Spleen (tissue), 11 donors: ENCODE measurements around the gene NUAK2. TPM values are rescaled to one million over a fixed set of nuclear protein-coding genes. Genes with fewer than 3 reads are reported as not detected.
A peak's percentile ranks its signal among the peaks of the same experiment; 100 is the strongest.

Experiments used
- DNase-seq: peaks from one replicate; pipeline ENCODE4 v3.0.0-alpha.2; 2020
- H3K27ac ChIP-seq, 8 donors: fragments of 200-600 bp; sonication (generic) in 7 of 8; 1 replicate in 4 of 8; 2 replicates in 4 of 8; pipeline versions ENCODE4 v1.5.0 to v1.8.0; 2016 to 2021; ENCODE audit warnings: inconsistent platforms in 4 of 8, mild to moderate bottlenecking in 4 of 8, moderate library complexity in 1 of 8
- H3K27me3 ChIP-seq, 7 donors: fragments of 200-600 bp; sonication (generic) in 6 of 7; replicated peaks in 1 of 7; 1 replicate in 4 of 7; 2 replicates in 3 of 7; pipeline versions ENCODE4 v1.5.0 to v1.8.0; 2016 to 2021; ENCODE audit warnings: inconsistent platforms in 3 of 7, mild to moderate bottlenecking in 1 of 7
- H3K36me3 ChIP-seq, 6 donors: fragments of 200-600 bp; sonication (generic) in 5 of 6; 1 replicate in 4 of 6; 2 replicates in 2 of 6; pipeline versions ENCODE4 v1.5.0 to v1.8.0; 2016 to 2021; ENCODE audit warnings: inconsistent platforms in 2 of 6
- H3K4me1 ChIP-seq, 6 donors: fragments of 200-600 bp; sonication (generic) in 5 of 6; 1 replicate in 3 of 6; 2 replicates in 3 of 6; pipeline versions ENCODE4 v1.5.0 to v1.8.0; 2016 to 2021; ENCODE audit warnings: inconsistent platforms in 3 of 6
- H3K4me3 ChIP-seq, 8 donors: fragments of 200-600 bp; sonication (generic) in 7 of 8; 1 replicate in 4 of 8; 2 replicates in 4 of 8; pipeline versions ENCODE4 v1.5.0 to v1.8.0; 2016 to 2021; ENCODE audit warnings: inconsistent platforms in 4 of 8, mild to moderate bottlenecking in 4 of 8, moderate library complexity in 2 of 8
- H3K9me3 ChIP-seq, 8 donors: fragments of 200-600 bp; sonication (generic) in 7 of 8; 1 replicate in 4 of 8; 2 replicates in 4 of 8; pipeline versions ENCODE4 v1.5.0 to v1.8.0; 2016 to 2021; ENCODE audit warnings: inconsistent platforms in 4 of 8
- CTCF ChIP-seq, 11 experiments: fragments of 200-600 bp in 7 of 11; fragments of 450-650 bp in 4 of 11; sonication (generic) in 4 of 11; IDR thresholded peaks in 8 of 11; conservative IDR thresholded peaks in 3 of 11; 1 replicate in 7 of 11; 2 replicates in 4 of 11; pipeline versions ENCODE4 v1.4.0 to v1.8.0; 2016 to 2021; ENCODE audit warnings: antibody characterized with exemption in 11 of 11, inconsistent platforms in 4 of 11, mild to moderate bottlenecking in 1 of 11
- POLR2A ChIP-seq, 3 donors: fragments of 450-650 bp; IDR thresholded peaks; one replicate each; pipeline ENCODE4 v1.5.1; 2017; ENCODE audit warnings: antibody characterized with exemption in 3 of 3, mild to moderate bottlenecking in 1 of 3
- POLR2AphosphoS5 ChIP-seq, 3 donors: sonication (generic); formaldehyde crosslinking; IDR thresholded peaks; one replicate each; pipeline ENCODE4 v1.5.1; 2017; ENCODE audit warnings: antibody characterized with exemption in 3 of 3
- WGBS, 5 donors: extraction: QIAGEN DNeasy Blood & Tissue Kit in 3 of 5; methylation state at CpG; one replicate each; pipeline versions ENCODE4 v1.1.5 to v1.1.7; 2013 to 2018; 5-methylcytosine and 5-hydroxymethylcytosine counted together
- intact Hi-C: fragments of 100-400 bp; cut with DNase I; formaldehyde crosslinking; loops from one replicate; pipeline ENCODE4 v1.15.0; 2023; ENCODE audit warnings: low total_unique reads
- polyA plus RNA-seq, 3 donors: library from polyadenylated mRNA; stranded (reverse); fragments of 200-250 nt; gene quantifications; one replicate each; pipeline ENCODE4 v1.2.1, GENCODE V29; 2013
- total RNA-seq, 7 donors: library from RNA; depleted of rRNA in 3 of 7; stranded (reverse); fragments of >200 nt in 3 of 7; fragmentation: NEBNext Ultra II Directional in 4 of 7; extraction: Animal tissue kit (Norgen Biotek cat#: 25700) in 4 of 7; gene quantifications; one replicate each; pipeline versions ENCODE4 v1.1.0 to v1.2.1, GENCODE V29; 2016 to 2021
- donor health status: healthy with polysubstance abuse.
- donor health status: DM: no; HTN: no; CAD: no; lungs with moderate emphysema.
- donor health status: DM: no; HTN: no; CAD: no.
- donor health status: Bipolar disorder and iron deficiency.
- donor health status: healthy.
- donor health status: DM: no; HTN: no; CAD: no.
- donor health status: DM: yes; HTN: yes; CAD: no.

The NUAK2 gene
- total and polyA plus RNA-seq, 10 donors = 5.7 to 32.7 (median 19.1) TPM

GRCh38 chr1:205348554-205349487, 27.3 kb upstream of the NUAK2 start:
- no peak for TF ChIP-seq POLR2A (IDR thresholded peaks at IDR 0.05)
- no peak for TF ChIP-seq POLR2AphosphoS5 (IDR thresholded peaks at IDR 0.05)
- TF ChIP-seq CTCF (IDR thresholded peaks at IDR 0.05 in 8 of 11, conservative IDR thresholded peaks at IDR 0.05 in 3 of 11) = no peak
- Histone ChIP-seq H3K4me1 (peaks cover 8 to 47% (median 35%) of the 10 kb centered on the region in 6 donors), H3K4me3 (no peak overlapping the region), H3K27me3 (peaks cover 0 to 40% (median 11%) of the 10 kb centered on the region in 7 donors), H3K27ac (peak overlapping the region in 3 of 8 donors; percentile 21 to 72 (median 51)), H3K9me3 (no peaks in the 10 kb centered on the region), H3K36me3 (no peaks in the 10 kb centered on the region)
- DNase-seq = peak; percentile 47
- WGBS, 5 donors = 59 to 70% (median 61%) methylated on average over 4 to 5 of the region's 5 CpGs
- intact Hi-C loops = no loop called here

- Histone ChIP-seq H3K4me1 (peaks cover 12 to 57% (median 43%) of the 10 kb centered on the region in 6 donors), H3K27ac (no peak overlapping the region), H3K9me3 (no peaks in the 10 kb centered on the region), H3K27me3 (peaks cover 0 to 58% (median 21%) of the 10 kb centered on the region in 7 donors), H3K36me3 (no peaks in the 10 kb centered on the region), H3K4me3 (no peak overlapping the region)
- DNase-seq = peak; percentile 20
- intact Hi-C loops = no loop called here
- TF ChIP-seq POLR2A (IDR thresholded peaks at IDR 0.05) (no peak), CTCF (IDR thresholded peaks at IDR 0.05 in 8 of 11, conservative IDR thresholded peaks at IDR 0.05 in 3 of 11) (no peak), POLR2AphosphoS5 (IDR thresholded peaks at IDR 0.05) (no peak)
- WGBS, 5 donors = 71 to 80% (median 77%) methylated on average over 10 of the region's 10 CpGs
Measured at GRCh38 chr1:205346956-205347574, 25.5 kb upstream of the NUAK2 start.

GRCh38 chr1:205345761-205346160, 24.2 kb upstream of the NUAK2 start:
- WGBS, 5 donors = 84 to 91% (median 89%) methylated on average over 11 of the region's 11 CpGs
- Histone ChIP-seq H3K4me3 (no peak overlapping the region), H3K36me3 (no peaks in the 10 kb centered on the region), H3K9me3 (no peaks in the 10 kb centered on the region), H3K4me1 (peaks cover 12 to 56% (median 43%) of the 10 kb centered on the region in 6 donors), H3K27ac (no peak overlapping the region), H3K27me3 (peaks cover 0 to 60% (median 21%) of the 10 kb centered on the region in 7 donors)
- TF ChIP-seq CTCF (IDR thresholded peaks at IDR 0.05 in 8 of 11, conservative IDR thresholded peaks at IDR 0.05 in 3 of 11) (no peak), POLR2AphosphoS5 (IDR thresholded peaks at IDR 0.05) (no peak), POLR2A (IDR thresholded peaks at IDR 0.05) (no peak)
- DNase-seq = no peak
- intact Hi-C loops = no loop called here
